ENCODE data around the gene MAPK12. TPM values are rescaled to one million over a fixed set of nuclear protein-coding genes. Genes with fewer than 3 reads are reported as not detected.

The MAPK12 gene
- total RNA-seq = 17.8 TPM

GRCh38 chr22:50261615-50262459 lies at the start of gene MAPK12:
MAPK12 (minus strand) TSS chr22:50261683; CDS start chr22:50261509, 174 bp downstream.
- DNase-seq (ENCODE audit: low spot score) (no peak), ATAC-seq (peak; percentile 1)
- intact Hi-C loops (cut with DNase I) = loop anchor here (5.0 kb wide), 1 partner anchor 75 kb away; no protein-coding TSS in a partner anchor

DNA sequence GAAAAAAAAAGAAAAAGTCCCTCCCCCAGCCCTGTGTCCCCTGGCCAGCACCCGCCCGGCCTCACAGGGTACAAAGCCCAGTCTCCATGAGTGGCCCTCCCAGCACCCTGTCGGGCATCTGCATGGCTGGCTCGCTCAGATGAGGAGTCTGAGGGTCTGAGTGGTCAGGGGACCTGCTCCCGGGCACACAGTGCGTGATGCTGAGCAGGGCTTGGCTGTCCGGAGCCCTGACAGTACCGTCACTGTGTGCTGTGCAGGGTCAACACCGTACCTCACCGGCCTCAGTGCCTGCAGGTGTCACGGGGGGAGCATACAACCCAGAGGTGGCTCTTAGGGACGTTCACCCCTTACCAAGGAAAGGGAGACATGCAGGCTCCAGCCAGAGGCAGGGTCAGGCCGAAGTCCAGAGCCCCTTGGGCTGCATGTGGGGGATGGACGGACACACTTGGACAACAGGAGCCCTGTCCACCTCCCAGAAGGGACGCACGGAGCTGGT lies 49.5 kb upstream of the MAPK12 start:
- ATAC-seq (no peak), DNase-seq (ENCODE audit: low spot score) (no peak)
- intact Hi-C loops (cut with DNase I) = no loop called here

DNA sequence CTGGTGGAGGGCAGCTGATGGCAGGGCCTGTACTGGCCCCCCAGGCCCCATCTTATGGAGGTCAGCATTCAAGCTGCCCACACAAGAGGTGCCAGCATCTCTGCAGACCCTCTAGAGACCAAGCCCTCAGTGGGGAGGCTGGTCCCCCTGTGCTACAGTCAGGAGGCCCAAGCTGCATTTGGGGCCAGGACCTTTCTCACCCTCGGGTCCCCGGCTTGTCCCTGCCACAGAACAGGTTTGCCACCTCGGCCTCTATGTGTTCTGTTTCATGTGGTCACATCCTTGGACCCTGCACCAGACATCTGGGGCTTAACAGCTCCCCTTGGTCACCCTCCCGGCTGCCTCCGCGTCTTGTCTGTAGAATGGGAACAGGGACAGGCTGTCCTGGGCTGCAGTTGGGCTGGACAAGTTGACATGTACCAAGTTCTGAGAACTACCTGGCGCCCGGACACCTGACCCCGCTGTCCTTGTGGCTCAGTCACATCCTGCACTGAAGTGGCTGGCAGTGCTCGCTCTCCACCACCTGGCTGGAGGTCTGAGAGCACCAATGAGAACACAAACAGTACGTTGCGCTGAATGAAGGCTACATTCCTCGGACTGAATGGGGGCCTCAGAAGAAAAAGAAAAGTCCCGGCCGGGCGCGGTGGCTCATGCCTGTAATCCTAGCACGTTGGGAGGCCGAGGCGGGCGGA lies 48.7 kb upstream of the MAPK12 start:
- no peak for ATAC-seq
- intact Hi-C loops (cut with DNase I) = no loop called here
- no peak for DNase-seq (ENCODE audit: low spot score)

GRCh38 chr22:50309601-50309991 lies 48.1 kb upstream of the MAPK12 start:
- intact Hi-C loops (cut with DNase I) = no loop called here
- DNase-seq (ENCODE audit: low spot score) = no peak
- ATAC-seq = no peak

- ATAC-seq = peak; percentile 3
These were observed 47.6 kb upstream of the MAPK12 start for GRCh38 chr22:50308986-50309600.

GRCh38 chr22:50308597-50308935 lies 47.1 kb upstream of the MAPK12 start:
- intact Hi-C loops (cut with DNase I) = no loop called here
- peak; percentile 54 for ATAC-seq
- peak; percentile 83 for DNase-seq (ENCODE audit: low spot score)

More at GRCh38 chr22:50308986-50309600, 47.6 kb upstream of the MAPK12 start:
- DNase-seq (ENCODE audit: low spot score) = no peak
- intact Hi-C loops (cut with DNase I) = no loop called here

GRCh38 chr22:50307890-50308596 lies 46.6 kb upstream of the MAPK12 start:
- DNase-seq (ENCODE audit: low spot score) (no peak), ATAC-seq (peak; percentile 8)
- intact Hi-C loops (cut with DNase I) = no loop called here

GRCh38 chr22:50306753-50307749 lies 45.6 kb upstream of the MAPK12 start, which contains the start of gene PLXNB2:
PLXNB2 (minus strand) TSS chr22:50307646; CDS start chr22:50290584, 17,062 bp downstream.
- ATAC-seq = peak; percentile 72
- intact Hi-C loops (cut with DNase I) = no loop called here

GRCh38 chr22:50305923-50306566 lies 44.6 kb upstream of the MAPK12 start:
- intact Hi-C loops (cut with DNase I) = no loop called here
- peak; percentile 53 for ATAC-seq

More at GRCh38 chr22:50306753-50307749, 45.6 kb upstream of the MAPK12 start, which contains the start of gene PLXNB2:
- DNase-seq (ENCODE audit: low spot score) = peak; percentile 88

GRCh38 chr22:50305393-50305922 lies 44.0 kb upstream of the MAPK12 start:
- no peak for ATAC-seq

More at GRCh38 chr22:50305923-50306566, 44.6 kb upstream of the MAPK12 start:
- peak; percentile 88 for DNase-seq (ENCODE audit: low spot score)

DNA sequence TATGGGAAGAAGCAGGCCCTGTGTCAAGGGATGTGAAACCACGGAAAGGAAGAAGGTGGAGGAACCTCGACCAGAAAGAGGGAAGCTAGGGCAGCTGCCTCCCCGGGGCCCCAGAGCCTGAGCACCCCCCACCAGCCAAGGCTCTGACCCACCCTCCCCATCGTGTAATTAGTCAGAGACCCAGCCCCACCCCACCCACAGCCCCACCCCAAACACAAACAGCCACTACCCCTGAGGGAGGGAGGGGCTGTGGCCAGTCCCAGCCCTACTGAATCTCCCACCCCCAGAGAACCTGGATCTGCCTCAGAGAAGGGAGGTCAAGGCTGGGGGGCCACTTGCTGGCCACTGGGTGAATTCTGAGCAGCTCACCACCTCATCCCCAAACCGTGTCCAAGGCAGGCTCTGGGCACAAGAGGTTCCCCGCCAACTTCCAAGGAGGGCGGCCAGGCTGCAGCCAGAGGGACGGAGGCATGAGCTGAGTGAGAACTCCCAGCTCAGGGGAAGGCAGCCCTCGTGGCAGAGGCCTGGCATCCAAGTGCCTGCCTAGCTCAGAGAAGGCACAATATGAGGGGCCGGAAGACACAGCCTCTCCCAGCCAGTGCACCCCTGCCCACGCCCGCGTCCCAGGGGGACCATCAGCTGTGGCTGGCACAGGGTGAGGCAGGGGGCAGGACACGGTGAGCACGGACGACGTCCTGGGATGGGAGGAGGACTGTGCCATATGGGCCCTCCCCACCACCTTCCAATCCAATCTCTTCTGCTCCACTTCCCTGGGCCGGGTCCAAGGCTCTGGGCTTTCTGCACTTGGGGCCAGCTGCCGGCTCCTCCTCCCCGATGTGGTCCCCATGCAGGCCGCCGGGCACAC lies 43.3 kb upstream of the MAPK12 start:
- peak; percentile 0 for ATAC-seq
- intact Hi-C loops (cut with DNase I) = no loop called here
- DNase-seq (ENCODE audit: low spot score) = no peak

More at GRCh38 chr22:50305393-50305922, 44.0 kb upstream of the MAPK12 start:
- intact Hi-C loops (cut with DNase I) = no loop called here
- no peak for DNase-seq (ENCODE audit: low spot score)

DNA sequence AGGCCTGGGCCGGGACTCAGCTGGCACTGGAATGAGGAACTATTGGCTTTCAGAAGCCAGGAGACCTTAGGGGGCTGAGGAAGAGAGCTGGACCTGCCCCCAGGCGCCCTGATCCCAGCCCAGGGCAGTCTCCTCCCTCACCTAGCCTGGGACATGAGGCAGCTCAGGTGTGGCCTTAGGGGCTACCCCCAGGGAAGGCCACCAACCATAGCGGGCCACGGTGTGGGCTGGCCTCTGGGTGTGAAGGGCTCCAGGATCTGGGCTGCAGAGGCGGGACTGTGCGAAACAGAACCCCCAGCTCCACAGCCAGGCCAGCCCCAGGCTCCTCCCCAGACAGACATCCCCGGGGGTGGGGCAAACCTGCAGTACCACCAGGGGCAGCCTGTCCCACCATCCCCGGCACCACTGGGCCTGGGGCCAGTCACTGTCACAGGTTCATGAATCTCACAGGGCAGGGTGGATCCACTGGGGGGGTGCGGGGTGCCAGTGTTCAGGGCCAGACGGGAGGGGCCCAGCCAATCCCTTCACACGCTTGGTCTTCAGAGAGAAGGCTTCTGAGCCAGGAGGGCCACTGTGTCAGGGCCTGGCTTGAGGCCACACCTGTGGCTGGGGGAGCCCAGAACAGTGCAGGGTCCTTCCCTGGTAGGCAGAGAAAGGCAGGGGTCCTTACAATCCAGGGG lies 42.5 kb upstream of the MAPK12 start:
- no peak for ATAC-seq

GRCh38 chr22:50303515-50303847 lies 42.0 kb upstream of the MAPK12 start:
- ATAC-seq (no peak), DNase-seq (ENCODE audit: low spot score) (no peak)
- intact Hi-C loops (cut with DNase I) = no loop called here

More for the DNA sequence above, 42.5 kb upstream of the MAPK12 start:
- DNase-seq (ENCODE audit: low spot score) = no peak
- intact Hi-C loops (cut with DNase I) = no loop called here

- intact Hi-C loops (cut with DNase I) = no loop called here
- no peak for DNase-seq (ENCODE audit: low spot score)
- no peak for ATAC-seq
These were observed 41.1 kb upstream of the MAPK12 start for GRCh38 chr22:50302564-50302963.

DNA sequence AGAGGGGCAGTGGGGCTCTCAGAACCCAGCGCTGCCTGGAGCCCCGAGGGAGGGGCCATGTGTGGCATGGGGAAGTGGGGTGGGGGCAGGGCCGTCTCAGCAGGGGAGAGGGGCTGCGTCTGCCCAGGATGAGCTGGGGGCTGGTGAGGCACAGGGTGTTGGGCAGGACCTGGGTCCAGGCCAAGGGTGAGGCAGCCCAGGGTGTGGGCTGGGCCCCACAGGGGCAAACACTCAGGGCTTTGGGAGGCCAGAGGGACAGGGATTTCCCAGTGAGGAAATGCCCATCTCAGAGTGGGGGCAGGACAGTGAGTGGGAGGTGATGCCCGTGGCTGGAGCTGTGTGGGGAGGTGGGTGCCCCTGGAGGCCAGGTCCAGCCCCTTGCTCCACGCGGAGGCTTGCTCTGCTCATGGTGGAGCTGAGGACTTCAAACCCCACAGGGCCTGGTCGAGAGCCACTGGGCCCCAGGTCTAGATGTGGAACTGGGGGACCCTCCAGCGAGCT lies 40.6 kb upstream of the MAPK12 start:
- ATAC-seq (no peak), DNase-seq (ENCODE audit: low spot score) (no peak)
- intact Hi-C loops (cut with DNase I) = no loop called here
